NCI-H2227 (cell line): ENCODE results near the gene SYTL5.

Experiments used
- DNase-seq: peaks from one replicate; lab custom pipeline; 2025; ENCODE audit not compliant: unreplicated experiment; lab: John Stamatoyannopoulos, UW

SYTL5 gene

DNA sequence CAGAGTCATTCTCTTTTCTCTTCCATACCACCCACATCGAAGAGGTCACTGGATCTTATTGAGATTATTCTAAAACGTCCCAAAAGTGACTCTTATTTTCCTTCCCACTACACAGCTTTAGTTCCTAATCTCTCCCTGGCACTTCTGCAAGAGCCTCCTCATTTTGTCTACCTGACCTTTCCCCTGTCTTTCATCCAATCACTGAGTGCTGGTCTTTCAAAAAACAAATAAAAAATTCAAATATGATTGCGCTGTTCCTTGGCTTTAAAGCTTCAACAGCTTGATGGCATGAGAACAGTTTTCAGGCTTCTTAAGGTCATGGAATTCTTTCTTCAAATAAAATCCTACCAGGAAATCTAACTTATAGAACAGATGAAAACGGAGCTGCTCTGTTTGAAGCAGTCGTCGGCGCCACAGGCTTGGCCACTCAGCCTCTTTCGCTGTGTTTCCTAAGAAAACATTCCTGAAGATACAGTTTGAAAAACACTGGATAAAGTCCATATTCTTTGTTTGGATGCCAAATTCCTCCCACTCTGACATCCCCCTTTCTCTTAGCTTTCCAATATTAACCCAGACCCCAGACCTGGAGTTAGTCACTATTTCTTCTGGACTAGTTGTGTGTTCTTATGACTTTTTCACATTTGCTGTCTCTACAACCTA is 12.5 kb downstream of the SYTL5 start:
- no peak for DNase-seq

DNA sequence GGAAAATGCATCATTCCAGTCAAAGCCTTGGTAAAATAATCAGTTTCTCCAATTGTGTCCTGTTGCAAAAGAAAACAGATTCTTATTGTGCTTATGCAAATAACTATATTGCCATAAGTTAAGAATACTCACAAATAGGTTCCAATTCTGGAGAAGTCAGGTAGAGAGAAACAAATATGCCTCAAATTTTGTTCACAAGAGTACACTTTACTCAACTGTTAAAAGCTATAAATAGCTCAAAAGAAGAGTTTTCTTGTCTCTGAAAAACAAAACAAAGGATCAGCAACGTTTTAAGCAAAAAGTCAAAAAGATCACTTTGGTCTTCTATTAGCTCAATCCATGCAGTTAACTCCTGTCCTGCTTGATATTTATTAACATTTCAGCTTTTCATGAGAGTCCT is 21.9 kb downstream of the SYTL5 start:
- no peak for DNase-seq

DNA sequence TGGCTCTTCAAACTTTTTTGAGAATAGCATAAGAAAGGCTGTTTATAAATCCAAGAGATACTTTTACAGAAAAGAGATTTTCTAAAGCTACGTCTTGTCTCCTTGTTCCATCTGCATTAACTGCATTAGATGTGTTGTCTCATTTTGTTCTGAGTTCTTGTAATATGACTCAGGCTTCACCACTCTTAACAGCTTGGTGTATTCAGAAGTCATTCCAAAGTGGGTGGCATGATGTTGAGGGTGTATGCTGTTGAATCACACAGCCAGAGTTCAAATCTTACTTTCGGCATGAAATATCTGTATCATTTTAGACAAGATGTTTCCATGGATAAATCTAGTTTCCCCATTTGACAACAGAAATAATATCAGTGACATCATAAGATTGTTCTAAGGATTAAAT is 30.1 kb downstream of the SYTL5 start:
- DNase-seq = no peak

DNA sequence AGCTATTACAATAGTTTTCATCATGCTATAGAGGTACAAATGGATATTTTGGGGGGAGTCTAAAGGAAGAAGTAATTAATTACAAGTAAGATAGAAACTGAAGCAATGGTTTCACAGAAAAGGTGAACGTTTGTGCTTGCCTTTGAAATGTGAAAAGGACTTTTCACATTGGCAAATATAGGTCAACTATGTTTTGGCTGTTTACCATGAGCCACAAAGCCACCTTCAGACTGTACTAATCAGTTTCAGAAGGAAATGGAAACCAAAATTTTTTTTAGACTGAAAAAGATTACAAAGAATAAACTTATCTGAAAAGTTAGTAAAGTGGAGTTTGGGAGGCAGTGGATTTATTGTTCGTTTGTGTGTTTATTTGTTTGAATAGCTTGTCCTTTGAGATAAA is 32.1 kb downstream of the SYTL5 start:
- DNase-seq = no peak

DNA sequence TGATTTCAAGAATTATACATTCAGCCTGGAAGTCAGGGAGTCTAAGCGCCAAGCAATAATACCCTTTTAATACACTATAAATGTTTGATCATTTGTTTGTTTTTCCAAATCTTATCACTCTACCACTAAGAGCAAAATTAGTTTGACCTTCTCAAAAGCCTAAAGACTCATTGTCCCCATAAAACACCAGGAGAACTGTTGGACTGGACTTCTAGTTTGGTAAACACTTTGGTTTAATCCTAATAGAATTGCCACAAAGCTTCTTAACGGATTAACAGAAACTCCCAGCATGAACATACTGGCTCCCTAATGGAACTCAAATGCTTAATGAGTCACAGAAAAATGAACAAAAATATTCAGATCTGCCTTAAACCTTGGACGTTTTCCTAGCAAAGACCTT is 34.9 kb downstream of the SYTL5 start:
- DNase-seq = no peak

DNA sequence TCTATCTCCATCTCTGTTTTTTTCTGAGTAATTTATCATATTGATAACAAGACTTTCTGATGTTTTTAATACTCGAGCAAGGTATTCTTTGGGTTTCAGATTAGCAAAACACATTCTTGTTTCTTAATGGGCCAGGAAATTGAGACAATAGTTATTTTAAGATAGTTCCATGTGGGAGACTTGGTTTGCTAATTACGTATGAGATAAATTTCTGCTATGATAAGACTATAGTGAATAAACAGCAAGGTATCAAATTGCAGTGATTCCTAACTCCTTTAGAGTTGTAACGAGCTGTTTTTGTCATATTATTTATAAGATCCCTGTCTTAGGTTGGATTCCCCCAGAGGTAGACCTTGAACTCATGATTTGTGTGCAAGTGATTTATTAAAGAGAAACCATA is 38.3 kb downstream of the SYTL5 start:
- no peak for DNase-seq

DNA sequence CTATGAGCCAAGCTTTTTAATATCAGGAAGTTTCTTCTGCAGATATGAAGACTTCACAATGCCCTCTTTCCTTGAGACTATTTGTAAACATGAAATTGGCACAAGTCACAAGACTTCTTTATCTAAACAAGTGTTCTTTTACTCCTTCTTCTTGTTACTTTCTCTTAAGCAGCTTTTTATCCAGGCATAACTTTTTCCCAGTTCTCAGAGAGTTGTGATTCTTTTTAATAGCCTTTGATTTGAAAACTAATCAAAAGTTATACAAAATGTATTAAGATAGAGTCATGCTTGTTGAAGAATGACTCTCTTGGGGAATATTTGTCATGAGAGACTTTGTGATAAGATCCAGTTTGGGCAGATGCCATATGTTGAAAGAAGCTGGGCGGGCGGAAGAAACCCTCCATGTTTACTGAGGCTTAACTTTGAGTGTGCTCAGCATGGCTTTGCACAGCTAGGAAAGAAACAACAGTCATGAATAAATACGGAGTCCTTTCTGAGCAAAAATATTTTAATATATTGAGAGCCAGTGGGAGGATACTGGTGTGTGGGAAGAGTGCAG is 39.3 kb downstream of the SYTL5 start:
- no peak for DNase-seq

DNA sequence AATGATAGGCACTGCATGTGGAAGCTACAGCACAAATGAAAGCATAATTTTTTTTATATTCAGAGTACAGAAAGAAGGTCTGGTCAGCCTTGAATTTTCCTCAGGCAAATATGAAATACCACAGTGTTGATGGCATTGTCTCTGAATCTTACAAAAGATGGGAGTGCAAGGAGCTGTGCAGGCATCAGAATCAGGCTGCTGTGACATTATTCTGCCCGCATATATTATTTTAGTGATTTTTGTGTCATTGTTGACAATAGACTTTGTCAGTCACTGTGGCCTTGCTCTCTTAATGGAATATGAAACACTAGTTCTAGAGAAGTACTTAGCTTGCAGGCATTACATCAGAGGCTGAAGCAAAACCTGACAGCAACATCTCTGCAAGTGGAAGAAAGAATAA is 42.5 kb downstream of the SYTL5 start:
- DNase-seq = no peak

DNA sequence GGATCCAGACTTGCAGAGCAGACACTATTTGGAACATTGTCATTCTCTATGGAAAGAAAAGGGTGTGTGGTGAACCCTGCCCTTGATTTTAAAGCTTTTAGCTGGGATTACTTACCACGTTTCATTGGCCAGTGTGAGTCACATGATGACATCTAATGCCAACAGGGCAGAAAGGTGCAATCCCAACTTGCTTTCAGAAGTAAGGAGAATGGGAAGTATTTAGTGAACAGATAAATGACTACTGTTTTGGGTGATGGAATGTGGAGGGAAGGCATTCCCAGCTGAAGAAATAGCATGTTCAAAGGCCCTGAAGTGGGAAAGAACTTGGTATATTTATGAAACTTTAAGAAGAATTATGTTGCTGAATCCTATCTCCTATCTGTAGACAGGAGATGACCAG is 44.5 kb downstream of the SYTL5 start:
- DNase-seq = no peak

DNA sequence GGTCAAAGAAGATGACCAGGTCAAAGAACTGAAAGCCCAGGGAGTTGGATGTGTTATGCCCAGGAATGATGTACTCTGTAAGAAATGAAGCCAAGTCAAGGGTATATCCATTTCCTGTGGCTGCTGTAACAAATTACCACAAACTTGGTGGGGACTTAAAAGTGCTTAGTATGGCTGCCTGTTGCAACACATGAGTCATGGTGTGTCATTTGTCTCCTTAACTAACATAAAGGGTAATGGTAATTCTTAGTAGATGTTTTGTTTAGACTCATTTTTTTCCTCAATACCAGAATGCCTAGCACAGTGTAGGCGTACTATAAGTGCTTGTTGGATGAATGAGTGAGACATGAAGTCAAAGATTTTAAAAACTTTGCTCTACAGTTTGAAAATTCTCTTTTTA is 45.7 kb downstream of the SYTL5 start:
- no peak for DNase-seq

DNA sequence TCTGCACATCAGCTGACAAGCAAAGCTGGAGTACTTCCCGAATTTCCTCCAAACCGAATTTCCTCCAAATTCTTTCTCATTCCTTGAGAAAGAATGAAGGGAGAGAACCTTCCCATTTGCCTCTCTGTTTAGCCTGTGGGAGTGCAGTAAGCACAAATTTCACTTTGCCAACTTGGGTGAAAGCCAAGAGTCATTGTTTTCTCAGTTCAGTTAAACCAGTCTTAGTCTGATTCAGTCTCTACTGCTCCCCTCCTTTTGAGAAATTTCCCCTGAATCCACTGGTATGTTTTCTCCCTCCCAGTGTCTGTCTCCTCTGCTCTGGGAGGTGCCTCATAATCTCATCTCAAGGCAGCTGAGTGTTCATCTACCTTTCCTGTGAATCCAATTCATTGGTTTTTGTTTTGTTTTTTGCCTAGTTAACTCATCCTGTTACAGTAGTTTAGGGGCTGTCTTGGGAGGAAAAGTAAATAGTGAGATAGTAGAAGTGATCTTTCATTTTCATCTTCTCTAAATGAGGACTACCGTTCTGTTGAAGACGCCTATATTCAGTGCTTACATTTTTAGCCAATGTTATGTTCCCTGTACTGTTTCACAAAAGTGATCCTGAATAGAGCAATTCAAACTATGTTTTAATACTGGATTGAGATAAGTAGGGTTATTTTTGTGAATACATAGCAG is 49.0 kb downstream of the SYTL5 start:
- DNase-seq = no peak

DNA sequence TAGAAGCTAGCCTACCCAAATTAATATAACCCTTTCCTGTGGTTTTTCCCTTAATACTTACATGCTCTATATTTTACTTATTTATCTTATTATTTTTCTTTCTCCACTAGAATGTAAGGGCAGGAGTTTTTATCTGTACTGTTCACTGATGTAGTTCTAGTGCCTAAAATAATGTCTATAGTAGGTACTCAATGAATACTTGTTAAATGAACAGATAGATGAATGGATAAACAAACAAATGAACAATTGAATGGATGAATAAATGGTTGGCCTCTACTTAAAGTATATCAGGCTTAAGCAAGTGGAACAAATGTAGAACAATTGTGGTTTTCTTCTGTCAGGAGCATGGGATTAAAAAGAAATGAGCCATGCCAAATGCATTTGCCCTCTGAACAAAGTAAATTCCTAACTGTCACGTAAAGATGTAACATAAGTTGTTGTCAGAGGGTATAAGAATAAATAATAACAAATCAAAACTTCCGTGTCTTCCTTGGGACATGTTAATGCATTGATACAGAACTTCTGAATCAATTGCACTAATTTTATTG is 54.1 kb downstream of the SYTL5 start:
- no peak for DNase-seq

DNA sequence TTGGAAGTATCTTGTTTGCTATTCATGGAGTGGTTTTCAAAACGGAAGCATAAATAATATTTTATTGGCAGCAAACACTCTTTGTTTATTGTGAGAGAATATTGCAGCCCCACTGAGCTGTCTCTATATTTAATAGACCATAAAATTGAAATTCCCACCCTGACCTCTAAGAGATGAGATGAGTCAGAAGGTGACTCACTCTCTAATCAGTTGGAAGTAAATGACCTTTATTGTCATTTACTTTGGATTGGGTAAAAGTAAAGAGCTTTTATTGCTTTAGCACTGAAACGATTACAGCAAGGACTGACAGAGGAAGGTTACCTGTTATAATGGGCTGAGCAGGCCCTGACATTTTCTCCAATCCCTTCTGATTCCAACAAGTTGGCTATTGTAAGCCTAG is 55.0 kb downstream of the SYTL5 start:
- no peak for DNase-seq

DNA sequence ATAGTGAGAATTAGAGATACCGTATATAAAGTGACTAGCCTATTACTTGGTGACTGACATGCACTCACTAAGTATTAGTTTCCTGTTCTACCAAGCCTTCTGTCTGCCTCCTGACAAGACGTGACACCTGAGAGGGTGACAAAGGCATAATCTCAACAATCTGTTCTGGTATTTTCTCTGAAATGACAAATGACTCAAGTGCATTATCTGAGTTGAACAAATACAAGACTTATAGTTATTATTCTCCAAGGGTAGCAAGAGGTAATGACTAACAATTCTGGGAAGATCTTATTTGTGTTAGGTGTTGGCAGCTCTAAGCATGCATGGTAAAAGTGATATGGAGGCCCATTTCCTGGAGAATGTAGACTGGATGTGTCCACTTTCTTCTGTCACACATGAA is 60.6 kb downstream of the SYTL5 start:
- DNase-seq = no peak

DNA sequence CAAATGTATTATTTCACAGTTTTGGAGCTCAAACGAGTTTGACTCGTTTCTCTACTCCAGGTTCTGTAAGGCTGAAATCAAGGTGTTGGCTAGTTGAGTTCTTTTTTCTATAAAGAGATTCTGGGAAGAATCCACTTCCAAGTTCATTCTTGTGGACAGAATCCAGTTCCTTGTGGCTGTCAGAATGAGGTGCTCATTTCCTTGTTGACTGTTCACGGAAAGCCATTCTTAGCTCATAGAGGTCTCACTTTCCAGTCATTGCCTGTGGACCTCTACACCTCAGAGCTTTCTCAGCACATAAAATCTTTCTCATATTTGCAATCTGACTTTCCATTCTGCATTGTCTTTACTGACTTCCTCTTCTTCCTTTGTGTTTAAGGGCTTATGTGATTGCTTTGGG is 62.9 kb downstream of the SYTL5 start:
- no peak for DNase-seq

DNA sequence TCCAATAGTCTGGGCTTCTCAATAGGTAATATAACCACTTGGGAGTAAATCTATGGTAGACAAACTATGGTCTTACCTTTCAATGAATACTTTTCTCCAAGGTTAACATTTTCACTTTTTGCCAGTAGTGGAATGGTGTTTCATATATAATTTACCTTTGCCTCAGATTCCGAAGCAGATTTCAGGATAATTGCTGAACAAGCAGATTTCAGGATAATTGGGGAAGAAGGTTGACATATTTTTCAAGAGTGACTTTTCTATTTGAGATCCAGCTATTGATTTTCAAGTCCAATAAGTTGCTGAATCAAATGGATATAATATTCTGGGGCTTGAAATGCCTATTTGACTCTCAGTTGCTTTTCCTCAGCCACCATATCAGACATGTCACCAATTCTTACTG is 63.6 kb downstream of the SYTL5 start:
- DNase-seq = no peak

DNA sequence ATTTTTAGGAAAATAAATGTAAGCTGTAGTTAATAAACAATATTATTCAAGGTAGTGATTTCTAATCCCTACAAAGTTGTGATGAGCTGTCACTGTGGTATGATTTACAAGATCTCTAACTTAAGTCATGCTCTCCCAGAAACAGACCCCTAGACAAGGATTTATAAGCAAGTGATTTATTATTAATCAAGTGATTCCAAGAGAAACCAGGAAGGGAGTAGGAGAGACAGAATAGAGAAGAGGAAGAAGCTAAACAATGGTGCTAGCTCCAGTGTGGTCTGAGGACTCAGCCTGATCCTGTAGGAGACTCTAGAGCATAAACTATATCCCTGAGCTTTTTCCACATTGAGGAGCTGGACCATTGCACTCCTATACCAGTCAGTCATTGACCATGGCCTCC is 73.1 kb downstream of the SYTL5 start:
- DNase-seq = no peak

DNA sequence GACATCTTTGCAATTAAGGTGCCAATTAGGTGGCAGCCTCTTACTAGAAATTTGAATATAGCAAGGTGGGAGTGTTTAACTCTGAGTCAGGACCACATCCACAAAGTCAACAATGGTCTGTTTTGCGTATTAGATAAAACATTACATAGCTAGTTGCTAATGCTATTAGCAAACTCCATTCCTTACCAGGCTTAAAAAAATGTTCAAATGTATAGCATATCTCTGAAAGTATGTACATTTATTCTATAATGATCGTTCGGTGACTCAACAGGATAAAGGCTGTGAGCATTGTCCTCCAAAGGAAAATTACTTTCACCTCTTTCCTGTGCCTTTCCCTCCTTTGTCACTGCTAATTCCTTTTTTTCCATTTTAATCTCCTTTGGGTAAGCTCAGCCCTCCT is 74.5 kb downstream of the SYTL5 start:
- DNase-seq = no peak

DNA sequence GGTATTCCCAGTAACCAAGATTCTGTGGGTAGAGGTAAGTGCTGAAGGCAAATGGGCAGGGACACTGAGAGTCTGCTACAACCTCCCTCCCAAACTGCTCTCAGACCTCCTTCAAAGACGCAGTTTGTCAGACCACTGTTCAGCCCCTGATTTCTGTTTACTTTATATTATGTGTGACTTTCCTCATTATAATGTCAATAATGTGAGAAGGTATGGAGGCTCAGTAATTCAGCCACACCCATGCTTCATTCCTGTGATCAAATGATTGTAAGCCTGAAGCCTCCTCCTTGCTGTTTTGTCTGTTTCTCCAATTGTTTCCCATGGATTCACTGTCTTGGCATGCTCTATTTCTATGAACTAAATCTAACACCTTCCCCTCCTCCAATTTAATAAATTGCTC is 75.6 kb downstream of the SYTL5 start:
- DNase-seq = no peak

DNA sequence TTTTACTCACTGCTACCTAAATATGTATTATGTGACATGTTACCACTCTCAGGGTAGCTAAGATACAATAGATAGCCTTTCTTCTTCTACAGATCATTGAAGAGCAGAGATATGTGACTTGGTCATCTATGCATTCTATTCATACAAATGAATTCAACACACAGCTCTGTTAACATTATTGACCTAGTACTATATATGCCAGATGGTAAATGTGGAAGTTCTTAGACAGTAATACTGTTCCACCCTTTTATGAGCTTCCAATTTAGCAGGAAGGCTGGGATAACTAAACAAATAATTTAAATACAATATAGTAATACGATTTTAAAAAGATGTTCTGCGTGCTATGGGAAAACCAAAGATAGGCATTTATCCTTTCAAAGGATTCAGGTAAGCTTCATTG is 76.0 kb downstream of the SYTL5 start:
- DNase-seq = no peak

DNA sequence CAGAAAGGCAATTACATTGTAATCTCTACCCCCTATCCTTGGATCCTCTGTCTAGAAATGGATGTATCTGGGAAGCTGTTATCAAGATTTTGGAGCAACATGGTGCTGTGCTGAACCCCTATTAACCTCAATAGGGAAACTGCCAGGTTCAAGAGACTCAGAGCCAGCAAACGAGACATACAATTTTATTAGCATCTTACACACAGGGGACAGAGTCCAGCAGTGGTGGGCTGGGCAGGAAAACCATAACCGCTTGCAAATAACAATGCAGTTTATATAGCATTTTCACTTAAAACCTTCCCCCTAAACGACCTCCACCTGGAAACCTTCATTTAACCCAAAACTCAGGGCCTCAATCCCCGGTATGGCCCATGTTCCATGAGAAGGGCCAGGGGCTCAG is 79.5 kb downstream of the SYTL5 start:
- no peak for DNase-seq

DNA sequence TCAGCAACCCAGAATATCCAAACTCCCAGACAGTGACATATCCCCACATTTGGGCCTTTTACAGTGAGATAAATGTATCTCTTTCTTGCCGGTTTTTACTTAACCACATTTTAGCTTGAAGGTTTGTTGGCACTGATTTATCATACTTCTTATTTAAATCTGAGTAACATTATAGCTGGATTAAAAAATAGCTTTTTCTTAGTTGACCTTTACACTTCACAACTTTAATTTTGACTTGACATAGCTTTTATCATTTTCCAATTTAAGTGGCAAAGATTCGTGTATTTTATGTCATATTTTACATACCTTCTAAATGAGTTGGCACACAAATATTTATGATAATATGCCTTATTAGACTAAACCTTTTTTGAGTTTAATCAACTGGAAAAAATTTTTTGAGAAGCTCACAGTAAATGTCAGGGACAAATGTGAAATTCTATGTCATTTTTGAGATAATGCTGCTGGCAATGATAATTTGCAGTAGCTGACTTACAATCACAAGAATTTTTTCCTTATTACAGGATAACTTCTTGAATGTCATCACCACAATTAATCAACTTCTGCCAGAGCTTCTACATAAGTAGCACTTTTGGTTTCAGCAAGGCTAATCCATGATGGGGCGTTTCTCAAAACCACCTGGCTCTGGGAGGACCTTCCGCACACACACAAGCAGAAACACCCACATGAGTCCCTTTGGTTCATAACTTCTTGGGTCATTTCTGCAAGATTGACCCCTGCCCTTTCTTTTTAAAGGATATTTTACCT is 80.3 kb downstream of the SYTL5 start:
- no peak for DNase-seq
